ENCODE measurements around the gene CNOT11. TPM values are rescaled to one million over a fixed set of nuclear protein-coding genes. Genes with fewer than 3 reads are reported as not detected.

Gene CNOT11
- total RNA-seq, 1 donor from 2014 or later = 47.1 TPM

DNA sequence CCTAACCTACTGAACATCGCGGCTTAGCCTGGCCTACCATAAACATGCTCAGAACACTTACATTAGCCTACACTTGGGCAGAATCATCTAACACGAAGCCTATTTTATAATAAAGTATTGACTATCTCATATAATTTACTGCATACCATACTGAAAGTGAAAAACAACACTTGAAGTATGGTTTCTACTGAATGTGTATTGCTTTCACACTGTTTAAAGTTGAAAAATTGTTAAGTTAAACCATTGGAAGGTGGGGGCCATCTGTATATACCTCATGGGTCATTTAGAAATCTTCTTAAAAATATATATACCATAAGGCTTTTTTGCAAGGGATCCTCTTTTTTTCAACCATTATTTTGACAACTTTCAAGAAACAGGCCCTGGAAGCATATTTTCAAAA is 39.3 kb downstream of the CNOT11 start:
- no peak for DNase-seq (ENCODE audit: low spot score)
- H3K9me3 Mint-ChIP-seq (ENCODE audit: unreplicated experiment) = no peaks in the 10 kb centered on the region
- H3K4me1 Mint-ChIP-seq (ENCODE audit: unreplicated experiment) = no peaks in the 10 kb centered on the region
- H3K36me3 Mint-ChIP-seq (ENCODE audit: low read depth, unreplicated experiment) = no peaks in the 10 kb centered on the region
- no peaks in the 10 kb centered on the region for H3K27me3 Mint-ChIP-seq (ENCODE audit: unreplicated experiment)
- no peak overlapping the region for H3K4me3 Mint-ChIP-seq (ENCODE audit: unreplicated experiment)
- H3K27ac Mint-ChIP-seq (ENCODE audit: unreplicated experiment) = no peak overlapping the region
- TF ChIP-seq, protein P1, sequence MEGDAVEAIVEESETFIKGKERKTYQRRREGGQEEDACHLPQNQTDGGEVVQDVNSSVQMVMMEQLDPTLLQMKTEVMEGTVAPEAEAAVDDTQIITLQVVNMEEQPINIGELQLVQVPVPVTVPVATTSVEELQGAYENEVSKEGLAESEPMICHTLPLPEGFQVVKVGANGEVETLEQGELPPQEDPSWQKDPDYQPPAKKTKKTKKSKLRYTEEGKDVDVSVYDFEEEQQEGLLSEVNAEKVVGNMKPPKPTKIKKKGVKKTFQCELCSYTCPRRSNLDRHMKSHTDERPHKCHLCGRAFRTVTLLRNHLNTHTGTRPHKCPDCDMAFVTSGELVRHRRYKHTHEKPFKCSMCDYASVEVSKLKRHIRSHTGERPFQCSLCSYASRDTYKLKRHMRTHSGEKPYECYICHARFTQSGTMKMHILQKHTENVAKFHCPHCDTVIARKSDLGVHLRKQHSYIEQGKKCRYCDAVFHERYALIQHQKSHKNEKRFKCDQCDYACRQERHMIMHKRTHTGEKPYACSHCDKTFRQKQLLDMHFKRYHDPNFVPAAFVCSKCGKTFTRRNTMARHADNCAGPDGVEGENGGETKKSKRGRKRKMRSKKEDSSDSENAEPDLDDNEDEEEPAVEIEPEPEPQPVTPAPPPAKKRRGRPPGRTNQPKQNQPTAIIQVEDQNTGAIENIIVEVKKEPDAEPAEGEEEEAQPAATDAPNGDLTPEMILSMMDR (IDR thresholded peaks at IDR 0.05; ENCODE audit: unreplicated experiment) = no peak

DNA sequence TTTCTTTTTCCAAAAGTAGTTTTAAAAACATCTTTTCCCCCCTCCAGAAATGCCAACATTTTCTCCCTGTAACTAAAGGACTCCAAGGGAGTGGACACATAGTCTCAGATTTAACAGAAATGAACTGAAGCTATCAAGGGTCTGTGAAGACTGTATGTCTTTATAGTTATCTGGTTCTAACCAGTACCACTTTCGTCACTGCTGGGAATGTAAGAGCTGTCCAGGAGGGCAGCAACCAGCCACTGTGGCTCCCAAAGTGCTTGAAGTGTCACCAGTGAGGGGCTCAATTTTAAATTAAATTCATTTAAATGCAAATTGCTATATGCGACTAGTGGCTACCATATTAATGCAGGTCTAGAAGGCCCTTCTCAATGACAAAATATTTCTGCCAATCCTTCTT is 40.9 kb downstream of the CNOT11 start:
- Mint-ChIP-seq H3K27ac (ENCODE audit: unreplicated experiment) (no peak overlapping the region), H3K36me3 (ENCODE audit: low read depth, unreplicated experiment) (no peaks in the 10 kb centered on the region), H3K27me3 (ENCODE audit: unreplicated experiment) (no peaks in the 10 kb centered on the region), H3K4me3 (ENCODE audit: unreplicated experiment) (no peak overlapping the region), H3K9me3 (ENCODE audit: unreplicated experiment) (no peaks in the 10 kb centered on the region), H3K4me1 (ENCODE audit: unreplicated experiment) (no peaks in the 10 kb centered on the region)
- no peak for DNase-seq (ENCODE audit: low spot score)
- TF ChIP-seq, protein P1 (IDR thresholded peaks at IDR 0.05; ENCODE audit: unreplicated experiment) = no peak

- DNase-seq (ENCODE audit: low spot score) = no peak
- Mint-ChIP-seq H3K4me3 (ENCODE audit: unreplicated experiment) (no peak overlapping the region), H3K27me3 (ENCODE audit: unreplicated experiment) (no peaks in the 10 kb centered on the region), H3K36me3 (ENCODE audit: low read depth, unreplicated experiment) (no peaks in the 10 kb centered on the region), H3K27ac (ENCODE audit: unreplicated experiment) (no peak overlapping the region), H3K9me3 (ENCODE audit: unreplicated experiment) (no peaks in the 10 kb centered on the region), H3K4me1 (ENCODE audit: unreplicated experiment) (no peaks in the 10 kb centered on the region)
- TF ChIP-seq, protein P1 (IDR thresholded peaks at IDR 0.05; ENCODE audit: unreplicated experiment) = no peak
These were observed 42.2 kb downstream of the CNOT11 start for GRCh38 chr2:101294861-101295260.

- Mint-ChIP-seq H3K36me3 (ENCODE audit: low read depth, unreplicated experiment) (no peaks in the 10 kb centered on the region), H3K27me3 (ENCODE audit: unreplicated experiment) (no peaks in the 10 kb centered on the region), H3K27ac (ENCODE audit: unreplicated experiment) (no peak overlapping the region), H3K9me3 (ENCODE audit: unreplicated experiment) (no peaks in the 10 kb centered on the region), H3K4me3 (ENCODE audit: unreplicated experiment) (no peak overlapping the region), H3K4me1 (ENCODE audit: unreplicated experiment) (no peaks in the 10 kb centered on the region)
- TF ChIP-seq, protein P1 (IDR thresholded peaks at IDR 0.05; ENCODE audit: unreplicated experiment) = no peak
- no peak for DNase-seq (ENCODE audit: low spot score)
These were observed 43.2 kb downstream of the CNOT11 start for GRCh38 chr2:101295895-101296294.

DNA sequence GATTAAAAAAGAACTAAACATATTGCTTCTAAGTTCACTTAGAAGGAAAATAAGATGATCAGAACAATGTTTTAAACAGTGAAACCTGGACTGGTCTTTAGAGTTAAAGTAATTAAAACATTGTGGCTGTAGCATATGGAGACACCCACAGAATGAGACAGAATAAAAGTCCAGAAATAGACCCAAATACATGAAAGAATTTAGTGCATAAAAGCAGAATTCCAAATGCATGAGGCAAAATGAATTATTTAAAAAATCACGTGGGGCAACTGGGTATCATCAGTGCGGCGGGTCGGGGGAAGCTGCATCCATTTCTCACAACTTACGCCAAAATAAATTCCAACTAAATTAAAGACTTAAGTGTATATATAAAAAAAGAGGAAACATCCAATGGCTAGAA is 43.7 kb downstream of the CNOT11 start:
- Mint-ChIP-seq H3K27me3 (ENCODE audit: unreplicated experiment) (no peaks in the 10 kb centered on the region), H3K36me3 (ENCODE audit: low read depth, unreplicated experiment) (no peaks in the 10 kb centered on the region), H3K27ac (ENCODE audit: unreplicated experiment) (no peak overlapping the region), H3K4me3 (ENCODE audit: unreplicated experiment) (no peak overlapping the region), H3K4me1 (ENCODE audit: unreplicated experiment) (no peaks in the 10 kb centered on the region), H3K9me3 (ENCODE audit: unreplicated experiment) (no peaks in the 10 kb centered on the region)
- TF ChIP-seq, protein P1 (IDR thresholded peaks at IDR 0.05; ENCODE audit: unreplicated experiment) = no peak
- DNase-seq (ENCODE audit: low spot score) = no peak
